CD14-positive monocyte (primary cell): ENCODE measurements around the gene ARHGAP20. TPM values are rescaled to one million over a fixed set of nuclear protein-coding genes. Genes with fewer than 3 reads are reported as not detected.

Experiments used
- DNase-seq, 3 donors: peaks; one replicate each; pipeline ENCODE4 v3.0.0-alpha.2; 2011 to 2022
- H2AFZ ChIP-seq: 2 replicates; pipeline ENCODE4 v1.6.0; 2012; ENCODE audit warnings: mild to moderate bottlenecking, low read depth, low read length, inconsistent platforms; ENCODE audit not compliant: insufficient read depth, poor library complexity, severe bottlenecking
- H3K27ac ChIP-seq, 2 donors: 1 replicate in 1 of 2; 2 replicates in 1 of 2; pipeline ENCODE4 v1.5.1; 2012 to 2013; ENCODE audit warnings: low read length in 2 of 2, control low read depth in 1 of 2, inconsistent platforms in 1 of 2, low read depth in 1 of 2, mild to moderate bottlenecking in 1 of 2
- H3K27me3 ChIP-seq, 2 donors: one replicate each; pipeline versions ENCODE4 v1.6.0 to v1.6.1; 2011 to 2013; ENCODE audit warnings: low read length in 2 of 2; ENCODE audit not compliant: control insufficient read depth in 2 of 2, insufficient read depth in 2 of 2
- H3K36me3 ChIP-seq, 2 donors: replicated peaks in 1 of 2; 1 replicate in 1 of 2; 2 replicates in 1 of 2; pipeline versions ENCODE4 v1.5.1 to v1.6.1; 2012 to 2013; ENCODE audit warnings: low read length in 2 of 2, control low read depth in 1 of 2, inconsistent platforms in 1 of 2, mild to moderate bottlenecking in 1 of 2; ENCODE audit not compliant: insufficient read depth in 2 of 2, control insufficient read depth in 1 of 2
- H3K4me1 ChIP-seq, 2 donors: 1 replicate in 1 of 2; 2 replicates in 1 of 2; pipeline versions ENCODE4 v1.5.1 to v1.6.1; 2012 to 2013; ENCODE audit warnings: low read length in 2 of 2, control low read depth in 1 of 2, inconsistent platforms in 1 of 2, mild to moderate bottlenecking in 1 of 2, moderate library complexity in 1 of 2; ENCODE audit not compliant: insufficient read depth in 2 of 2, control insufficient read depth in 1 of 2
- H3K4me2 ChIP-seq: replicated peaks from 2 replicates; pipeline ENCODE3; 2012; ENCODE audit warnings: low read length, moderate library complexity, mild to moderate bottlenecking; ENCODE audit not compliant: poor library complexity, severe bottlenecking; ENCODE audit errors: extremely low read depth
- H3K4me3 ChIP-seq, 3 experiments: fragments of 200-600 bp in 1 of 3; sonication (generic) in 1 of 3; replicated peaks in 1 of 3; 1 replicate in 2 of 3; 2 replicates in 1 of 3; pipeline ENCODE4 v1.5.1; 2011 to 2013; ENCODE audit warnings: low read length in 3 of 3, mild to moderate bottlenecking in 3 of 3, control low read depth in 2 of 3, low read depth in 2 of 3, inconsistent platforms in 1 of 3, moderate library complexity in 1 of 3
- H3K79me2 ChIP-seq: 2 replicates; pipeline ENCODE4 v1.6.0; 2012; ENCODE audit warnings: mild to moderate bottlenecking, control low read depth, inconsistent platforms, low read length, moderate library complexity; ENCODE audit not compliant: insufficient read depth
- H3K9ac ChIP-seq: 2 replicates; pipeline ENCODE4 v1.6.0; 2017; ENCODE audit warnings: low read length, mild to moderate bottlenecking; ENCODE audit not compliant: insufficient read depth, poor library complexity, severe bottlenecking
- H3K9me3 ChIP-seq, 2 donors: replicated peaks in 1 of 2; 1 replicate in 1 of 2; 2 replicates in 1 of 2; pipeline versions ENCODE4 v1.5.1 to v1.6.1; 2012 to 2013; ENCODE audit warnings: low read length in 2 of 2, control low read depth in 1 of 2; ENCODE audit not compliant: control insufficient read depth in 1 of 2, insufficient read depth in 1 of 2
- H4K20me1 ChIP-seq: 2 replicates; pipeline ENCODE4 v1.6.0; 2012; ENCODE audit warnings: mild to moderate bottlenecking, low read length, control low read depth, moderate library complexity; ENCODE audit not compliant: insufficient read depth
- H3K27ac Mint-ChIP-seq, 7 donors: one replicate each; pipeline ENCODE4 v1.8.0; 2020; ENCODE audit warnings: mild to moderate bottlenecking in 7 of 7, mixed read lengths in 7 of 7, moderate library complexity in 6 of 7, inconsistent platforms in 2 of 7
- H3K27me3 Mint-ChIP-seq, 3 donors: one replicate each; pipeline ENCODE4 v1.8.0; 2021 to 2022; ENCODE audit warnings: low read depth in 3 of 3, mild to moderate bottlenecking in 3 of 3, mixed read lengths in 3 of 3, moderate library complexity in 3 of 3, inconsistent platforms in 1 of 3
- H3K36me3 Mint-ChIP-seq, 2 donors: one replicate each; pipeline ENCODE4 v1.8.0; 2020; ENCODE audit warnings: mixed read lengths in 2 of 2, inconsistent platforms in 1 of 2, mild to moderate bottlenecking in 1 of 2
- H3K4me1 Mint-ChIP-seq: one replicate; pipeline ENCODE4 v1.8.0; 2020; ENCODE audit warnings: mild to moderate bottlenecking, mixed read lengths
- H3K4me3 Mint-ChIP-seq, 2 donors: one replicate each; pipeline ENCODE4 v1.8.0; 2020; ENCODE audit warnings: mild to moderate bottlenecking in 2 of 2, mixed read lengths in 2 of 2, moderate library complexity in 1 of 2
- H3K9me3 Mint-ChIP-seq, 7 donors: one replicate each; pipeline ENCODE4 v1.8.0; 2020 to 2022; ENCODE audit warnings: mixed read lengths in 7 of 7, mild to moderate bottlenecking in 6 of 7, moderate library complexity in 6 of 7, inconsistent platforms in 2 of 7
- WGBS: methylation state at CpG from one replicate; pipeline ENCODE4 v1.1.5; 2013; ENCODE audit warnings: missing lambda C conversion rate; ENCODE audit not compliant: insufficient coverage; 5-methylcytosine and 5-hydroxymethylcytosine counted together
- intact Hi-C, 2 donors: fragments of 100-400 bp; cut with micrococcal nuclease; formaldehyde crosslinking; loops; one replicate each; pipeline versions ENCODE4 v1.15.0 to v1.15.1; 2023
- polyA plus RNA-seq, 3 donors: library from polyadenylated mRNA; depleted of rRNA in 1 of 3; unstranded in 2 of 3; stranded (reverse) in 1 of 3; fragments of 300-500 nt in 2 of 3; fragments of >200 nt in 1 of 3; fragmentation: Illumina TruSeq in 2 of 3; gene quantifications; 1 replicate in 2 of 3; 2 replicates in 1 of 3; pipeline ENCODE4 v1.2.3, GENCODE V29; 2012 to 2021
- TF ChIP-seq, protein P1 (sequence below): fragments of 200-600 bp; IDR thresholded peaks from one replicate; pipeline ENCODE4 v1.8.0; 2022; ENCODE audit warnings: antibody characterized with exemption, mild to moderate bottlenecking

ARHGAP20 gene
- polyA plus RNA-seq, 3 donors: 0.04 TPM; not detected in 2

DNA sequence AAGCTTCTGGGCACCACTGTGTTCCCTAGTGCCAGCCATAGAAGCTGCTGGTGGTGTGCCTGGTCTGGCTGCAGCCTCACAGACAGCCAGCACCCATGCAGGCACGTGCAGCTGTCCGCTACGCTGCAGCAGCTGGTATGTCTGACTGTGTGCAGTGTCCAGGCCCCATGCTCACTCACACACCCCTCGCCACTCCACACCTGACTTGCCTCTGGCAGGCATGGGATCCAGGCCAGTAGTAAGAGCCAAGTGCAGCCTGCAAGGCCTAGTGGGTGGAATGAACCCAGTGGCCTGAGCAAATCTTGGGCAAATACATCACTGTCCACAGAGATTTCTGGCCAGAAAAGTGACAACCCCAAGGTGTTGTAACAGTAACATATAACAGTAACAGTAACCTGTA is 111.9 kb downstream of the ARHGAP20 start:
- no peak overlapping the region for H3K27ac Mint-ChIP-seq
- no peak overlapping the region for H3K9ac ChIP-seq
- no peaks in the 10 kb centered on the region for H3K36me3 Mint-ChIP-seq
- H3K4me3 ChIP-seq: no peak overlapping the region
- no peak for DNase-seq
- H3K79me2 ChIP-seq: no peaks in the 10 kb centered on the region
- H3K36me3 ChIP-seq: no peaks in the 10 kb centered on the region
- intact Hi-C loops: no loop called here
- 94% methylated on average over 4 of the region's 4 CpGs for WGBS
- peaks cover 0 to 2% (median 0%) of the 10 kb centered on the region in 3 donors for H3K27me3 Mint-ChIP-seq
- peaks cover 17 to 22% of the 10 kb centered on the region in 2 donors for H3K9me3 ChIP-seq
- H3K27ac ChIP-seq: no peak overlapping the region
- no peaks in the 10 kb centered on the region for H4K20me1 ChIP-seq
- no peak overlapping the region for H3K4me2 ChIP-seq
- TF ChIP-seq, protein P1, sequence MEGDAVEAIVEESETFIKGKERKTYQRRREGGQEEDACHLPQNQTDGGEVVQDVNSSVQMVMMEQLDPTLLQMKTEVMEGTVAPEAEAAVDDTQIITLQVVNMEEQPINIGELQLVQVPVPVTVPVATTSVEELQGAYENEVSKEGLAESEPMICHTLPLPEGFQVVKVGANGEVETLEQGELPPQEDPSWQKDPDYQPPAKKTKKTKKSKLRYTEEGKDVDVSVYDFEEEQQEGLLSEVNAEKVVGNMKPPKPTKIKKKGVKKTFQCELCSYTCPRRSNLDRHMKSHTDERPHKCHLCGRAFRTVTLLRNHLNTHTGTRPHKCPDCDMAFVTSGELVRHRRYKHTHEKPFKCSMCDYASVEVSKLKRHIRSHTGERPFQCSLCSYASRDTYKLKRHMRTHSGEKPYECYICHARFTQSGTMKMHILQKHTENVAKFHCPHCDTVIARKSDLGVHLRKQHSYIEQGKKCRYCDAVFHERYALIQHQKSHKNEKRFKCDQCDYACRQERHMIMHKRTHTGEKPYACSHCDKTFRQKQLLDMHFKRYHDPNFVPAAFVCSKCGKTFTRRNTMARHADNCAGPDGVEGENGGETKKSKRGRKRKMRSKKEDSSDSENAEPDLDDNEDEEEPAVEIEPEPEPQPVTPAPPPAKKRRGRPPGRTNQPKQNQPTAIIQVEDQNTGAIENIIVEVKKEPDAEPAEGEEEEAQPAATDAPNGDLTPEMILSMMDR: no peak
- H3K9me3 Mint-ChIP-seq: peaks cover 9 to 18% (median 14%) of the 10 kb centered on the region in 7 donors
- H3K4me3 Mint-ChIP-seq: no peak overlapping the region
- no peaks in the 10 kb centered on the region for H3K27me3 ChIP-seq
- H2AFZ ChIP-seq: no peak overlapping the region
- no peaks in the 10 kb centered on the region for H3K4me1 Mint-ChIP-seq
- no peaks in the 10 kb centered on the region for H3K4me1 ChIP-seq

DNA sequence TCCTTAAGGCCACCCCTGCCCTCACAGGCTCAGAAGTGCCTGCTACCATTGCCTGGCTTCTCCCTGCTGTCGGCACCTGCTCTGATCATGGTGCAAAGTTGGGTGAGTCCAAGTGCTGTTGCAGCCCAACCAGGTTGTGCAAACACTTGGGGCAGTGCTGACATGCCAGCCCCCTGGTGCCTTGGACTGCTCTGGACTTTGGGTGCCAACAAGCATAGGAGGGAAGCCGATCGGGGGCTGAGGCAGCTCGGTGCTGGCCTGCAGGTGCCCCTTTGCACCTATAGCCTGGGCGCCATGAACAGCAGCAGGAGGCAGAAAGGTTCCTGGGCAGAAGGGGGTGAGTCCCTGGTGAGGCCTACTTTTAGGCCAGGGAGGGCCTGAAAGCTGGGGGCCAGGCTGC is 113.0 kb downstream of the ARHGAP20 start:
- no peak overlapping the region for H3K27ac ChIP-seq
- intact Hi-C loops: no loop called here
- H3K4me3 Mint-ChIP-seq: no peak overlapping the region
- no peaks in the 10 kb centered on the region for H3K36me3 ChIP-seq
- H3K27ac Mint-ChIP-seq: no peak overlapping the region
- no peaks in the 10 kb centered on the region for H3K4me1 Mint-ChIP-seq
- H3K4me3 ChIP-seq: no peak overlapping the region
- H3K4me2 ChIP-seq: no peak overlapping the region
- H3K9ac ChIP-seq: no peak overlapping the region
- H3K27me3 ChIP-seq: no peaks in the 10 kb centered on the region
- peaks cover 17 to 22% of the 10 kb centered on the region in 2 donors for H3K9me3 ChIP-seq
- H3K36me3 Mint-ChIP-seq: no peaks in the 10 kb centered on the region
- no peaks in the 10 kb centered on the region for H4K20me1 ChIP-seq
- no peaks in the 10 kb centered on the region for H3K79me2 ChIP-seq
- peaks cover 0 to 2% (median 0%) of the 10 kb centered on the region in 3 donors for H3K27me3 Mint-ChIP-seq
- no peak for DNase-seq
- peaks cover 9 to 20% (median 14%) of the 10 kb centered on the region in 7 donors for H3K9me3 Mint-ChIP-seq
- H3K4me1 ChIP-seq: no peaks in the 10 kb centered on the region
- TF ChIP-seq, protein P1: no peak
- H2AFZ ChIP-seq: no peak overlapping the region
- WGBS: 99% methylated on average over 5 of the region's 5 CpGs
